Activated CD8-positive, alpha-beta memory T cell treated with anti-CD3 and anti-CD28 coated beads, Interleukin-2, amount 50 U/mL, for 1 hour (primary cell): ENCODE results near the gene ATP4B.
"Not testable (repeated sequence)": the region's sequence is repeated elsewhere in the genome, so short reads cannot be mapped to it uniquely, and the experiment has no call there.

Experiments used
- DNase-seq: peaks from one replicate; pipeline ENCODE4 v3.0.0-alpha.2; 2020; ENCODE audit errors: extremely low read depth

The ATP4B gene

GRCh38 chr13:113625965-113626721 lies 31.9 kb downstream of the ATP4B start:
- DNase-seq, result no peak

DNA sequence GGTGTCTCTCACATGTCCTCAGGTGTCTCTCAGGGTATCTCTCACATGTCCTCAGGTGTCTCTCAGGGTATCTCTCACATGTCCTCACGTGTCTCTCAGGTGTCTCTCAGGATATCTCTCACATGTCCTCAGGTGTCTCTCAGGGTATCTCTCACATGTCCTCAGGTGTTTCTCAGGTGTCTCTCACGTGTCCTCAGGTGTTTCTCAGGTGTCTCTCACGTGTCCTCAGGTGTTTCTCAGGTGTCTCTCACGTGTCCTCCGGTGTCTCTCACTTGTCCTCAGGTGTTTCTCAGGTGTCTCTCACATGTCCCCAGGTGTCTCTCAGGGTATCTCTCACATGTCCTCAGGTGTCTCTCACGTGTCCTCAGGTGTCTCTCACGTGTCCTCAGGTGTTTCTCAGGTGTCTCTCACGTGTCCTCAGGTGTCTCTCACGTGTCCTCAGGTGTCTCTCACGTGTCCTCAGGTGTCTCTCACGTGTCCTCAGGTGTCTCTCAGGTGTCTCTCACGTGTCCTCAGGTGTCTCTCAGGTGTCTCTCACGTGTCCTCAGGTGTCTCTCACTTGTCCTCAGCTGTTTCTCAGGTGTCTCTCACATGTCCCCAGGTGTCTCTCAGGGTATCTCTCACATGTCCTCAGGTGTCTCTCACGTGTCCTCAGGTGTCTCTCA lies 33.2 kb downstream of the ATP4B start:
- not testable (repeated sequence) for DNase-seq

GRCh38 chr13:113624235-113624587 lies 33.8 kb downstream of the ATP4B start:
- no peak for DNase-seq

GRCh38 chr13:113623491-113624234 lies 34.3 kb downstream of the ATP4B start:
- no peak for DNase-seq

DNA sequence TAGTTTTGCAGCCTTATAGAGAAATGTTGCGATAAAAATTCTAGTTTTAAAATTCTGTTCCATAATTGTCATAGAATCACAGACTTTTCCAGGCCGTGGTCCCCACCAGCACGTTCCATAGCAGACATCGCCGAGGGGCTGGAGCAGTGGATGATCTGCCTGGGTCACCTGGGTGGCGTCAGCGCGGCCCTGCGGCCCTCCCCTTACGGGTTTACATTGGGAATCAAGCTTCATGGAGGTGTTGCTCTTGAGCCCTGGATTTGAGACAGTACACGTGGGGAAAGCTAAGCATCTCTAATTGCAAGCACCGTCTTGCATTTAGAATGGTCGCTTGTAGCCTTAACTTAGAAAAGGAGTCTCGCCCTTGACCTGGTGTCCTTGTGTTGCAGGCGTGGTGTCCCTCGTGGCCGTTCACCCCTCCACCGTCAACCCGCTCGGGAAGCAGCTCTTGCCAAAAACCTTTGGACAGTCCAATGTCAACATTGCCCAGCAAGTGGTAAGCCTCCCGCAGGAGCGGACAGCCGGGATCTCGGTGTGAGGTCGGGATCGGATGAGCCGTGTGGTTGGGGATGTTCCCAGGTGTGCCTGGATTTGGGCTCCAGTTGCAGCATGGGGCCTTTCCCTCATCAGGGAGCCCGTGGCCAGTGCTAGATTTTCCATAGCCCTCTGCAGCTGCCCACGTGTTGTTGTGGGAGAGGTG lies 35.1 kb downstream of the ATP4B start:
- DNase-seq, result no peak

- DNase-seq, result not testable (repeated sequence)
Observed at GRCh38 chr13:113621986-113622550, 35.9 kb downstream of the ATP4B start.

DNA sequence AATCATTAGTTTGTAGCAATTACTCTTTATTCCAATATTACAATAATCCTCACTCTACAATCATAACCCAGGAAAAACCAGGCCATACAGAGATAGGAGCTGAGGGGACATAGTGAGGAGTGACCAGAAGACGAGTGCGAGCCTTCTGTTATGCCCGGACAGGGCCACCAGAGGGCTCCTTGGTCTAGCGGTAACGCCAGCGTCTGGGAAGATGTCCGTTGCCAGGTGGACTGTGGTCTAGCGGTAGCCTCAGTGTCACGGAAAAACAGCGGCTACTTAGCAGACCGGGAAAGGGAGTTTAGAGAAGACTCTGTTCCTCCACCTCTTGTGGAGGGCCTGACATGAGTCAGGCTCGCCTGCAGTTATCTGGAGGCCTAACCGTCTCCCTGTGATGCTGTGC lies 36.5 kb downstream of the ATP4B start:
- not testable (repeated sequence) for DNase-seq

GRCh38 chr13:113621046-113621445 lies 37.0 kb downstream of the ATP4B start:
- DNase-seq, result no peak

- DNase-seq, result no peak
Observed at GRCh38 chr13:113620036-113620796, 37.8 kb downstream of the ATP4B start.

- no peak for DNase-seq
Observed at GRCh38 chr13:113618455-113618854, 39.5 kb downstream of the ATP4B start.

GRCh38 chr13:113617961-113618360 lies 40.0 kb downstream of the ATP4B start:
- DNase-seq, result no peak

DNA sequence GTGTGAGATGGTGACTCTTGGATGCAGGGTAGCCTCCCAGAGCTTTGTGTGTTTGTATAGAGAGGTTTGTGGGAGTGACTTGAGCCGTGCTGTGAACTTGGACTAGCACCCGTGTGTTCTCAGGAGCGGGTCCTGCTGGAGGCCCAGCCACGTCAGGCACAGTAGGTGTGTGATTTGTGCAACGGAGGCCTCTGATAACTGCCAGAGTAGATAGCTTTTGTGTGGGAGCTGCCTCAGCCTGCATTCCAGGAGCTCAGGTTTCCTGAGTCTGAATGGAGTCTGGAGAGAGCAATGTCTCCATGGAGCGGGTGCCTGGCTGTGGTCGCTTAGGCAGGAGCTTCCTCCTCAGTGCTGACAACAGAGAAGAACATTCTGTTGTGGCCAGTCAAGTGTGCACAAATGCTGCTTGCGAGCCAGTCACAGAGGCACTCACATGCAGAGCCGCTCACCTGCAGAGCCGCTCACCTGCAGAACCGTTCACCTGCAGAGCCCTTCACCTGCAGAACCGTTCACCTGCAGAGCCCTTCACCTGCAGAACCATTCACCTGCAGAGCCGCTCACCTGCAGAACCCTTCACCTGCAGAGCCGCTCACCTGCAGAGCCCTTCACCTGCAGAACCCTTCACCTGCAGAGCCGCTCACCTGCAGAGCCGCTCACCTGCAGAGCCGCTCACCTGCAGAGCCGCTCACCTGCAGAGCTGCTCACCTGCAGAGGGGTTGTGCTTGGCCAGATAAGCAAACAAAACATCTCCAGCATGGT lies 40.8 kb downstream of the ATP4B start:
- no peak for DNase-seq

GRCh38 chr13:113616281-113616906 lies 41.6 kb downstream of the ATP4B start:
- no peak for DNase-seq

DNA sequence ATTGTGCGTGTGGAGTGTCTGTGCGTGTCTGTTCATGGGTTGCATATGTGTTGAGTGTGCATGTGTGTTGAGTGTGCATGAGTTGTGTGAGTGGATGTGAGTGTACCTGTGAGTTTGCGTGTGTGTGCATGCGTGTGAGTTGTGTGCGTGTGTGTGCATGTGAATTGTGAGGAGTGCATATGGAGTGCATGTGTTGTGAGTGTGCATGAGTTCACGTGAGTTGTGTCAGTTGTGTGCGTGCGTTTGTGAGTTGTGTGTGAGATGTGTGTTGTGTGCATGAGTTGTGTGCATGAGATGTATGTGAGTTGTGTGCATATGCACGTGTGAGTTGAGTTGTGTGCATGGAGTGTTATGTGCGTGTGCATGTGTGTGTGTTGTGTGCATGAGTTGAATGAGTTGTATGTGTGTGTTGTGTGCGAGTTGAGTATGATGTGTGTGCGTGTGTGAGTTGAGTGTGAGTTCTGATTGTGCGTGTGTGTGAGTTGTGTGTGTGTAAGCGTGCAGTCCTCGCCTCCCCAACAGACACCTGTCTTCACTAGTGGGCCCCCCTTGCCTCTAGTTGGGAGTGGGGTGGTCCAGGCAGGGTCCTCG lies 44.1 kb downstream of the ATP4B start:
- DNase-seq, result no peak

DNA sequence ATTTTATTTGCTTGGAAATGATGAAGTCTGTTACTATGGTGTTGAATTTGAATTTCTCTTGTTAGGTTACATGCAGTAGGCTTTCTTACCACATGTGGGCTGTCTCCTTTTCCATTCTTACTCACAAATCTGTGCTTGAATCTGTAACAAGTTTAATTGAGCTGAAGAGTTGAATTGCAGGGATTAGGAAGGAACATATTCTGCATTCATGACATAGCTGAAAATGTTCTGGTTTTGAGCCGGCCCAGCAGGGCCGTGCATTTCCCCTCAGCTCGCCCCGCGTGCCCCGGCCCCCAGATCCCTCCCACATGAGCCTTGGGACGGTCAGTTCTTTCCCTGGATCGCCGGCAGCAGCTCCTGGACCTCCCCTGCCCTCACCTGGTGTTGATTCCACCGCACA lies 45.4 kb downstream of the ATP4B start:
- DNase-seq, result no peak

DNA sequence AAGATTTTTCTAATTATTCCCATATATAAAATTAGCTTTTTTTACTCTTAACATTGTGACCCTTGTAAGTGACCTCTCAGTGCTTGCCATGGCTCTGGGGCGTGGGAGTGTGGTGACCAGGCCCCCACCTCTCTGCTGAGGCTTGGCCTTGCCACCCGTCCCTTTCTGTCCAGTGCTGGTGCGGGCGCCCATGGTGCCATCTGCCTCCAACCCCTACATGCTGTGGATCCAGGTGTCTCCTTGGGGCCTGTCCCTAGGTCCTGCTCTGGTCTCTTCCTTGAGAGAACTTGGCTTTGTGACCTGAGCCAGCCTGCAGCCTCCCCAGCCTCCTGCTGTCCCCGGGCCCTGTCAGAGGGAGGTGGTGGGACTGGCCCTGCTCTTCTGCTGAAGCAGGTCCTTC lies 46.0 kb downstream of the ATP4B start:
- no peak for DNase-seq

DNA sequence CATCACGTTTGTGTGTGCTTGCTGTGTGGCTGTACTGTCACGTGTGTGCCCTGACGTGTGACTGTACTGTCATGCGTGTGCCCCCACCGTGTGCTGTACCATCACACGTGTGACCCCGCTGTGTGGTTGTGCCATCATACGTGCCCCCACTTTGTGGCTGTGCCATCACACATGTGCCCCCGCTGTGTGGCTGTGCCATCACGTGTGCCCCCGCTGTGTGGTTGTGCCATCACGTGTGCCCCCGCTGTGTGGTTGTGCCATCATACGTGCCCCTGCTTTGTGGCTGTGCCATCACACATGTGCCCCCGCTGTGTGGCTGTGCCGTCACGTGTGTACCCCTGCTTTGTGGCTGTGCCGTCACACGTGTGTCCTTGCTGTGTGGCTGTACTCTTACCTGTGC lies 47.7 kb downstream of the ATP4B start:
- no peak for DNase-seq

GRCh38 chr13:113609616-113610015 lies 48.4 kb downstream of the ATP4B start:
- no peak for DNase-seq

DNA sequence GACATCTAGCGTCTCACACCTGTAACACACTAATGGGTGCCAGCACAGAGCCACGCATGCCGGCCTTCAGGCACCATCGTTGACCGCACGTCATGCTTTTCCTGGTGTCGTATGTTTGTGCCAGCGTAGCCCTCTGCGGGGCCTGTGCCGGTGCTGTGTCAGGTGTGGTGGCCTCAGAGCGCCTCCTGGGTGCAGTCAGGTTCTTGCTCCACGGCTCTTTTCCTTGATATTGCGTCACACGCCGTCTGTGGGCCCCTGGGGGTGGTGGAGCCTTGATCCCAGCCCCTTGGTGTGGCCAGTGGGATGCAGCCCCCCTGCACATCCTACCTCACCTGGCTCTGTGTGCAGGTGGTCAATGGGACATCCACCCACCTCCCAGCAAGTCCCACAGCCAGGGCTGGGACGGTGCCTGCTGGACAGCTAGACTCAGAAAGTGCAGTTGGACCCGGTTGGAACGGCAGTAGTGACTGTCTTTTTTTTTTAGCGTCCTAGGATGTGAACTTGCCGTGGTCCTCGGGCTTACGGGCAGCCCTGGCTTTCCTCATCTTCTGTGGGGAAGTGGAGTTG lies 48.9 kb downstream of the ATP4B start:
- DNase-seq, result no peak
